ENCODE data around the gene PREX1.

The PREX1 gene

DNA sequence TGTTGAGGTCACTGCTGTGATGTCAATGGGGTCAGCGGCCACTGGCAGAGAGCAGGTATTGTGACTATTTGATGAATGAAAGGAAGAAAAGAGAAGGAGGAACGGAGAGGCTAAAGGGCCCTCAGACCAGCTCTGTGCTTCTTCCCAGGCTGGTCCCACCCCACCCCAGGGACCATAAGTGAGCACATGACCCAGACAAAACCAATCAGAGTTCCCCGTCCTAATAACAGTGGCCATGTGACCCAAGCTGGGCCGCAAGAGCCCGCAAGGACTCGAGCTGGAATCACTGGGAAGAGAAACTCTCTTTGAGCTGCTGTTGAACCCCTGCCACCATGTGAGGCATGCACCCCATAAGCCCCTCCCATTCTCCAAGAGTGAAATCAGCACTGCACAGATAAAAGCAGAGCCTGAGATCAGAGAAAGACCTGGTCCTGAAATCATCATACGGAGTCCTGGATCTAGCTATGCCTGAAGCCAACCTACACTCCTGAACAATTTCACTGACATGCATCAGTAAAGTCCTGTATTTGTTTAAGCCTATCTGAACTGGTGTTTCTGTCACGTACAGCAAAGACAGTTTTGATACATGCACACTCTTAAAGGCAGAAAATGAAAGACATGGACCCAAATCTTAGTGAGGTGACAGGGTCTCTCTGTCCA lies 90.2 kb downstream of the PREX1 start:
- no peak overlapping the region for H2BK15ac ChIP-seq (ENCODE audit: low read length)
- DNase-seq (ENCODE audit: low spot score): peak; percentile 15
- no CpG with 5 or more reads among the region's 8 CpGs for WGBS, 2 donors (ENCODE audit: extremely low coverage in 2 of 2, insufficient read length in 2 of 2, insufficient replicate concordance in 1 of 2)
- H3K23ac ChIP-seq (ENCODE audit: low read depth, low read length, poor library complexity): no peak overlapping the region
- H3K18ac ChIP-seq (ENCODE audit: low read length): no peak overlapping the region
- H3K27me3 ChIP-seq (ENCODE audit: control insufficient read depth in 3 of 3, insufficient read depth in 3 of 3, low read depth in 1 of 3, low read length in 3 of 3): peaks cover 0 to 4% (median 0%) of the 10 kb centered on the region in 3 experiments
- no peak overlapping the region for H3K4me3 ChIP-seq (ENCODE audit: low read length in 2 of 2)
- H3K9me3 ChIP-seq (replicated peaks in 1 of 2; ENCODE audit: control insufficient read depth in 2 of 2, insufficient read depth in 1 of 2, low read depth in 1 of 2, low read length in 2 of 2): no peaks in the 10 kb centered on the region
- H3K4me2 ChIP-seq (ENCODE audit: insufficient read depth, low read length, poor library complexity, severe bottlenecking): peak overlapping the region; percentile 29
- H3K4me1 ChIP-seq (ENCODE audit: control insufficient read depth in 2 of 2, insufficient read depth in 1 of 2, low read depth in 1 of 2, low read length in 2 of 2): peaks cover 0 to 5% of the 10 kb centered on the region in 2 donors
- no peak overlapping the region for H2BK12ac ChIP-seq (ENCODE audit: low read length)
- no peak overlapping the region for H4K91ac ChIP-seq (ENCODE audit: low read depth, low read length, poor library complexity)
- no peak overlapping the region for H3K14ac ChIP-seq (ENCODE audit: low read length)
- H2AFZ ChIP-seq (ENCODE audit: low read length): no peak overlapping the region
- H3K9ac ChIP-seq (ENCODE audit: low read depth, low read length, poor library complexity): no peak overlapping the region
- H2AK5ac ChIP-seq (ENCODE audit: low read depth, low read length): no peak overlapping the region
- peaks cover 3 to 100% of the 10 kb centered on the region in 2 donors for H3K36me3 ChIP-seq (replicated peaks in 1 of 2; ENCODE audit: control insufficient read depth in 2 of 2, insufficient read depth in 2 of 2, low read length in 2 of 2)
- no peaks in the 10 kb centered on the region for H3K79me1 ChIP-seq (ENCODE audit: low read depth, low read length)
- no peak overlapping the region for H4K8ac ChIP-seq (ENCODE audit: low read depth, low read length)
- no peak overlapping the region for H2BK5ac ChIP-seq (ENCODE audit: low read length)
- H3K4ac ChIP-seq (ENCODE audit: low read length): no peak overlapping the region
- peak overlapping the region; percentile 18 for H3K27ac ChIP-seq (replicated peaks; ENCODE audit: low read length)
- H2BK120ac ChIP-seq (ENCODE audit: low read depth, low read length): no peak overlapping the region

DNA sequence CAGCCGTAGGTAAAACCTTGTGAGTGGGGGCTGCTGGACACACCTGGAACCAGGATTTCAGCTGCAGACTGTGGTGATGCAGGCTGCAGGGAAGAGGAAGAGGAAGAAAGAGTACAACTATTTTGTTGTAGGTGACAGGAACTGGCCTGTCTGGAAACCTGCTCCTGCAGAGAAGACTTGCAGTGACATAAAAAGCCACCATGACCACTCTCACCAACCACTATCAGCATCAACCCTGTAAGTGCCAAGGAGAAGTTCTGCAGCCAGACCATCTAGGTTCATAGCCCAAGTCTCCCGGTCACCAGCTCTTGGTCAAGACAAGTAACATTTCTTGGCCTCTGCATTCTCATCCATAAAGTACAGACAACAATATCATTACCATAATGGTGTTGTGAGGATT lies 91.2 kb downstream of the PREX1 start:
- H4K8ac ChIP-seq (ENCODE audit: low read depth, low read length): no peak overlapping the region
- no peak overlapping the region for H2AK5ac ChIP-seq (ENCODE audit: low read depth, low read length)
- peaks cover 0 to 5% of the 10 kb centered on the region in 2 donors for H3K4me1 ChIP-seq (ENCODE audit: control insufficient read depth in 2 of 2, insufficient read depth in 1 of 2, low read depth in 1 of 2, low read length in 2 of 2)
- no peak overlapping the region for H3K4me3 ChIP-seq (ENCODE audit: low read length in 2 of 2)
- H3K18ac ChIP-seq (ENCODE audit: low read length): no peak overlapping the region
- no peak overlapping the region for H2BK12ac ChIP-seq (ENCODE audit: low read length)
- H2BK120ac ChIP-seq (ENCODE audit: low read depth, low read length): no peak overlapping the region
- no peak overlapping the region for H3K4ac ChIP-seq (ENCODE audit: low read length)
- H4K91ac ChIP-seq (ENCODE audit: low read depth, low read length, poor library complexity): no peak overlapping the region
- DNase-seq (ENCODE audit: low spot score): no peak
- H3K36me3 ChIP-seq (replicated peaks in 1 of 2; ENCODE audit: control insufficient read depth in 2 of 2, insufficient read depth in 2 of 2, low read length in 2 of 2): peaks cover 0 to 100% of the 10 kb centered on the region in 2 donors
- no peaks in the 10 kb centered on the region for H3K79me1 ChIP-seq (ENCODE audit: low read depth, low read length)
- H2BK5ac ChIP-seq (ENCODE audit: low read length): no peak overlapping the region
- no peak overlapping the region for H3K27ac ChIP-seq (replicated peaks; ENCODE audit: low read length)
- no peak overlapping the region for H3K14ac ChIP-seq (ENCODE audit: low read length)
- no peak overlapping the region for H3K4me2 ChIP-seq (ENCODE audit: insufficient read depth, low read length, poor library complexity, severe bottlenecking)
- H3K9ac ChIP-seq (ENCODE audit: low read depth, low read length, poor library complexity): no peak overlapping the region
- WGBS, 2 donors (ENCODE audit: extremely low coverage in 2 of 2, insufficient read length in 2 of 2, insufficient replicate concordance in 1 of 2): no CpG with 5 or more reads among the region's 2 CpGs
- H2AFZ ChIP-seq (ENCODE audit: low read length): no peak overlapping the region
- no peak overlapping the region for H3K23ac ChIP-seq (ENCODE audit: low read depth, low read length, poor library complexity)
- no peaks in the 10 kb centered on the region for H3K9me3 ChIP-seq (replicated peaks in 1 of 2; ENCODE audit: control insufficient read depth in 2 of 2, insufficient read depth in 1 of 2, low read depth in 1 of 2, low read length in 2 of 2)
- peaks cover 0 to 4% (median 0%) of the 10 kb centered on the region in 3 experiments for H3K27me3 ChIP-seq (ENCODE audit: control insufficient read depth in 3 of 3, insufficient read depth in 3 of 3, low read depth in 1 of 3, low read length in 3 of 3)
- H2BK15ac ChIP-seq (ENCODE audit: low read length): no peak overlapping the region

DNA sequence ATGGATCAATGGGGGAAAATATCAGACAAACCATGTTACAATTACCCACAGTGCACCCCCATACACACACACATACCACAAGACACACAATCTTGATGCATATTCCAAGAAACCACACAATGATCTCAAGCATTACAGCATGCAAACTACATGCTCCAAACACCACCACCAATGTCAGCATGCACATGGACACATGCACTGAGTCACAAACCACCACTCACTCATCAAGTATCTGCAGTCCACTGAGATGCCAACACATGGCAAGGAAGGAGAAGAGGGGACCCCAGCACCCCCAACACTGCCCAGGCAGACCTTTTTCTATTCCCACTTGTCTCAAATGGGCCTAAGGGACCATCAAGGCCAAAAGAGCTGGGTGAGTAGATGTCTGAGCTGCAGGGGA lies 91.6 kb downstream of the PREX1 start:
- peaks cover 0 to 5% of the 10 kb centered on the region in 2 donors for H3K4me1 ChIP-seq (ENCODE audit: control insufficient read depth in 2 of 2, insufficient read depth in 1 of 2, low read depth in 1 of 2, low read length in 2 of 2)
- H3K36me3 ChIP-seq (replicated peaks in 1 of 2; ENCODE audit: control insufficient read depth in 2 of 2, insufficient read depth in 2 of 2, low read length in 2 of 2): peaks cover 0 to 100% of the 10 kb centered on the region in 2 donors
- no peak overlapping the region for H2AK5ac ChIP-seq (ENCODE audit: low read depth, low read length)
- DNase-seq (ENCODE audit: low spot score): no peak
- H3K9me3 ChIP-seq (replicated peaks in 1 of 2; ENCODE audit: control insufficient read depth in 2 of 2, insufficient read depth in 1 of 2, low read depth in 1 of 2, low read length in 2 of 2): no peaks in the 10 kb centered on the region
- no peak overlapping the region for H2BK5ac ChIP-seq (ENCODE audit: low read length)
- H2BK12ac ChIP-seq (ENCODE audit: low read length): no peak overlapping the region
- H2AFZ ChIP-seq (ENCODE audit: low read length): no peak overlapping the region
- H4K8ac ChIP-seq (ENCODE audit: low read depth, low read length): no peak overlapping the region
- no peak overlapping the region for H3K23ac ChIP-seq (ENCODE audit: low read depth, low read length, poor library complexity)
- H3K14ac ChIP-seq (ENCODE audit: low read length): no peak overlapping the region
- H3K27me3 ChIP-seq (ENCODE audit: control insufficient read depth in 3 of 3, insufficient read depth in 3 of 3, low read depth in 1 of 3, low read length in 3 of 3): peaks cover 0 to 4% (median 0%) of the 10 kb centered on the region in 3 experiments
- no peak overlapping the region for H3K9ac ChIP-seq (ENCODE audit: low read depth, low read length, poor library complexity)
- no peak overlapping the region for H3K4me2 ChIP-seq (ENCODE audit: insufficient read depth, low read length, poor library complexity, severe bottlenecking)
- no peak overlapping the region for H2BK15ac ChIP-seq (ENCODE audit: low read length)
- H3K79me1 ChIP-seq (ENCODE audit: low read depth, low read length): no peaks in the 10 kb centered on the region
- H3K4me3 ChIP-seq (ENCODE audit: low read length in 2 of 2): no peak overlapping the region
- H2BK120ac ChIP-seq (ENCODE audit: low read depth, low read length): no peak overlapping the region
- H3K18ac ChIP-seq (ENCODE audit: low read length): no peak overlapping the region
- no peak overlapping the region for H3K4ac ChIP-seq (ENCODE audit: low read length)
- H3K27ac ChIP-seq (replicated peaks; ENCODE audit: low read length): no peak overlapping the region
- no peak overlapping the region for H4K91ac ChIP-seq (ENCODE audit: low read depth, low read length, poor library complexity)

DNA sequence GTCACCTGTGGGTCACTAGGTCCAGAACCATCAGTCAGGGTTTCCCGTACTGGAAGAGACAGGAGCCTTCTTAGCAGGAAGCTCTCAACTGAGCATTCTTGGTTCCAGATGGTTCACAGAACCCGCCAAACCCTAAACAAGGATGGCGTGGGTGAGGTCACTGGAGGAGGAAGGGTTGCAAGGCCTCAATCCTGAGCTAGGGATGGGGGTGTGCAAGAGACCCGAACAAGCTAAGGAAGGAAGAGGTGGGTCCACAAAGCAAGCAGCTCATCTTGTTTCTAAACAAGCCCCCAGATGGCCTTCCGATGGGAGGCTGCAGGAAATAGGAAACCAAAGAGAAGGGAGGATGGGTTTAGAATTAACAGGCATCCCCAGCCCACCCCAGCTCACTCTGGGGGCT lies 92.7 kb downstream of the PREX1 start:
- Histone ChIP-seq H2AK5ac (ENCODE audit: low read depth, low read length) (peak overlapping the region; percentile 50), H3K36me3 (replicated peaks in 1 of 2; ENCODE audit: control insufficient read depth in 2 of 2, insufficient read depth in 2 of 2, low read length in 2 of 2) (peaks cover 0 to 100% of the 10 kb centered on the region in 2 donors), H3K27ac (replicated peaks; ENCODE audit: low read length) (no peak overlapping the region), H3K4me1 (ENCODE audit: control insufficient read depth in 2 of 2, insufficient read depth in 1 of 2, low read depth in 1 of 2, low read length in 2 of 2) (peaks cover 0 to 5% of the 10 kb centered on the region in 2 donors), H3K14ac (ENCODE audit: low read length) (peak overlapping the region; percentile 23), H3K27me3 (ENCODE audit: control insufficient read depth in 3 of 3, insufficient read depth in 3 of 3, low read depth in 1 of 3, low read length in 3 of 3) (peaks cover 0 to 1% (median 0%) of the 10 kb centered on the region in 3 experiments), H4K8ac (ENCODE audit: low read depth, low read length) (no peak overlapping the region), H3K79me1 (ENCODE audit: low read depth, low read length) (no peaks in the 10 kb centered on the region), H3K4ac (ENCODE audit: low read length) (no peak overlapping the region), H2AFZ (ENCODE audit: low read length) (no peak overlapping the region), H3K4me2 (ENCODE audit: insufficient read depth, low read length, poor library complexity, severe bottlenecking) (no peak overlapping the region), H2BK5ac (ENCODE audit: low read length) (no peak overlapping the region), H3K9ac (ENCODE audit: low read depth, low read length, poor library complexity) (no peak overlapping the region), H3K9me3 (replicated peaks in 1 of 2; ENCODE audit: control insufficient read depth in 2 of 2, insufficient read depth in 1 of 2, low read depth in 1 of 2, low read length in 2 of 2) (no peaks in the 10 kb centered on the region), H3K23ac (ENCODE audit: low read depth, low read length, poor library complexity) (no peak overlapping the region), H4K91ac (ENCODE audit: low read depth, low read length, poor library complexity) (no peak overlapping the region), H3K18ac (ENCODE audit: low read length) (no peak overlapping the region), H2BK120ac (ENCODE audit: low read depth, low read length) (no peak overlapping the region), H3K4me3 (ENCODE audit: low read length in 2 of 2) (no peak overlapping the region), H2BK12ac (ENCODE audit: low read length) (no peak overlapping the region), H2BK15ac (ENCODE audit: low read length) (no peak overlapping the region)
- WGBS, 2 donors (ENCODE audit: extremely low coverage in 2 of 2, insufficient read length in 2 of 2, insufficient replicate concordance in 1 of 2): no CpG with 5 or more reads among the region's 5 CpGs
- DNase-seq (ENCODE audit: low spot score): no peak
